Measurements from ENCODE around the gene FHIT.

FHIT gene

DNA sequence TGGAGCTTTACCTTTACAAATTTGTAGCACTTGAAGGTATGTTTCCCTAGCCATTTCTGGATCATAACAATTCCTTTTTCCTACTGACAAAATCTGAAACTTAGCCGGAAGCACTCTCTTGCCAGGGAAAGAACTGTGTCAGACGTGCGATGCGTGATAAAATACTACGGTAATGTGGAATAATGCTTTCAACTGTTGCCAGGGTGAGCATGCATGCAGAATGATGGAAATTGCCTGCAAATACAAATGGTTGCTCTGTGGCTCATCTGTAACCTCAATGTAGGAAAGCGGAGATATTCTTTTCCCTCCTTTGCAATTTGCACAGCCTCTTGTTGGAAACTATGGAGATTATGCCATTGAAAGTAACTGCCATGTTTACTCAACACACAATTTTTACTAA, 1464.9 kb downstream of the FHIT start:
- FAIRE-seq (no peak), DNase-seq (ENCODE audit: insufficient read length, low spot score) (no peak)
- TF ChIP-seq CTCF (IDR thresholded peaks at IDR 0.05; ENCODE audit: insufficient read depth, missing control alignments) = no peak

DNA sequence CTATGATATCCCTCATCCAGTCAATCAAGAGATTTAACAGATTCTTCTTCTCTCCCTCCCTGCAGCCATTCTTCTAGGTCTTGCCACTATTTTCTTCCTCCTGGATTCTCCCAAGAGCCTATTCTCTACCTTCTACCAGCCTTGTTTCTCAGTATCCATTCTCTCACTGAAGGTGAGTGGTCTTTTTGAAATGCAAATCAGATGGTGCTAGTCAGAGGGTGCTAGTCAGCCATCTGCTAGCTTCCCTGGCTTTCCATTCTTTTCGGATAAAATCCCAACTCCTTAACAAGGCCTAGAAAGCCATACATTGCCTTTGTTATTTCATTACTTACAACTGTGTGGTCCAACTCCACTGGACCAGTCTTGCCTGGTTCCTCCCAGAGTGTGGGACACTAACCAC, 1467.1 kb downstream of the FHIT start:
- no peak for DNase-seq (ENCODE audit: insufficient read length, low spot score)
- no peak for TF ChIP-seq CTCF (IDR thresholded peaks at IDR 0.05; ENCODE audit: insufficient read depth, missing control alignments)
- FAIRE-seq = no peak

DNA sequence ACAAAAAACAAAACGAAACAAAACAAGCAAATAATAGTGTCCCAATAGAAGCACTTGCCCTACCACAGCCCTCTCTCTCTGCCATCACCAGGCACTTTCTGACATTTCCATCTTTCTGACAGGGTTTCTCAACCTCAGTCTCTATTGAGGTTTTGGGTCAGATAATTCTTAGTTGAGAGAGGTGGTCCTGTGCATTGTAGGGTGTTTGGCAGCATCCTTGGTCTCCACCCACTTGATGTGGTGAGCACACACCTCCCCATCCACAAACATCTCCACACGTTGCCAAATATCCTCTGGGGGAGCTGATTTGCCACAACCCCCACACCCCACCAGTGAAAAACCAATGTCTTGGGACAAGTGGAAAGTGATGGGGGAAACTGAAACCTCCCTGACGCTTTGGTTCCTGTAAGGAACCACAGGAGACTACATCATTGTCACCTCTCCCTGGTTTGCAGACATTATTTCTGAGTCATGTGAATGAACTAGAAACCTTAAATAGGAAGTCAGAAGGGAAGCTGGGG, 1467.7 kb downstream of the FHIT start:
- TF ChIP-seq CTCF (IDR thresholded peaks at IDR 0.05; ENCODE audit: insufficient read depth, missing control alignments) = no peak
- DNase-seq (ENCODE audit: insufficient read length, low spot score) (no peak), FAIRE-seq (no peak)

DNA sequence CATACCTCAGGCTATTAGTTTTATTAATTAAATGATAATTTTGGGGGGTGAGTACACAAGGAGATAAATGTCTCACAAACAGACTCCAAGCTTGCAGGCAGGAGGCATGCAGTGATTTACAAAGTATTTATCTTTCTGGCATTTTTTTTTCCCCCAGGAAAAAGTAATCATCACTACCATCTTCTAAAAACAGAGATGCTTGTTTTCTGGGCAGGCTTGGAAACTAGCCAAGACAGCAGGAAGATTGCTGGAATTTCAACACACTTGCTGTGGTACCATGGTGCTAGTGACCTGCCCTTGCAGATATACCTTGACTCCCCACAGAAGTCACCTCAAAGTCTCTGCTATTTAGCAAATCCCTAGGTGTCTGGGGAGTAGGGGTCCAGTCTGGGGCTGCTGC, 1468.6 kb downstream of the FHIT start:
- FAIRE-seq = no peak

GRCh38 chr3:59780209-59780608, 1471.0 kb downstream of the FHIT start:
- no peak for TF ChIP-seq CTCF (IDR thresholded peaks at IDR 0.05; ENCODE audit: insufficient read depth, missing control alignments)
- FAIRE-seq = no peak
- no peak for DNase-seq (ENCODE audit: insufficient read length, low spot score)

More for the DNA sequence above, 1468.6 kb downstream of the FHIT start:
- TF ChIP-seq CTCF (IDR thresholded peaks at IDR 0.05; ENCODE audit: insufficient read depth, missing control alignments) = no peak
- DNase-seq (ENCODE audit: insufficient read length, low spot score) = no peak

DNA sequence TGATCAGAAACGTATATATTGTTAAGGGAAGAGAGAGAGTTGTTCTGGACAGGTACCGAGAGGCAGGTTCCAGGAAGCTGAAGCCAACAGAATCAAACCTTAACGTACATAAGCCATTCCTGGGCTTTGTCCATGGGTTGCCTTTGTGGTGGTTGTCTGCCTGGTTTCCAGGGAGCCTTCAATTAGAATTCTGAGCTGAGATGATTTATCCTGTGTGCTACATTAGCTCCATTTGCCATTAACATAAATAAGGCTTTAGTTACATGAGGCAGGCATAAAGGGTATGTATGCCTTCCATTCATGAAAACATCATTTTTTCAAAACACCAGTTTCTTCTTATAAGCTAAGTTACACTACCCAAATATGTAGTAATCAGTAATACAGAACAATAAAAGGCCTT, 1472.0 kb downstream of the FHIT start:
- no peak for FAIRE-seq
- TF ChIP-seq CTCF (IDR thresholded peaks at IDR 0.05; ENCODE audit: insufficient read depth, missing control alignments) = no peak

DNA sequence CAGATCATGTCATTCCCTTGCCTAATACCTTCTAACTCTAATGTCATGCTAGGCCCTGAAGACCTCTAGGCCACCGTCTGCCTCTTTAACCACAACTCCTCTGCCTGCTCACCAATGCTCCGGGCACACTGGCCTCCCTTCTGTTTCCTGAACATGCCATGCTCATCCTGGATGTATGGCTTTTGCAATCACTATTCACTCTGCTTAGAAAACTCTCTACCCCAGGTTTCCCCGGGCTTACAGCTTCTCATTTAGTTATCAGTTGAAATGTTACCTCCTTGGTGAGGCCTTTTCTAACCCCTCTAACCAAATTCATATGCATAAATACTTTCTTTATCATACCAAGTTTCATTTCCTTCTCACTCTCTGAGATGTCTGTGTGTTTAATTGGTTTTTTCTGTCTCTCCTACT, 1473.6 kb downstream of the FHIT start:
- no peak for TF ChIP-seq CTCF (IDR thresholded peaks at IDR 0.05; ENCODE audit: insufficient read depth, missing control alignments)
- FAIRE-seq (no peak), DNase-seq (ENCODE audit: insufficient read length, low spot score) (no peak)

More for the DNA sequence above, 1472.0 kb downstream of the FHIT start:
- DNase-seq (ENCODE audit: insufficient read length, low spot score) = no peak

Measured in D721Med (cell line).